Hippocampal formation (tissue), 2 donors: ENCODE results near the gene RASGRP4.
A peak's percentile ranks its signal among the peaks of the same experiment; 100 is the strongest.
"Not testable (repeated sequence)": the region's sequence is repeated elsewhere in the genome, so short reads cannot be mapped to it uniquely, and the experiment has no call there.

Experiments used
- DNase-seq, 2 donors: peaks; one replicate each; lab custom pipeline; 2025; lab: John Stamatoyannopoulos, UW

The RASGRP4 gene

GRCh38 chr19:38371081-38371480, 54.9 kb downstream of the RASGRP4 start:
- DNase-seq = no peak

- no peak for DNase-seq
Measured at GRCh38 chr19:38370299-38370698, 55.7 kb downstream of the RASGRP4 start.

GRCh38 chr19:38369584-38369983, 56.4 kb downstream of the RASGRP4 start:
- DNase-seq = no peak

- DNase-seq = no peak
Measured at GRCh38 chr19:38367041-38367440, 59.0 kb downstream of the RASGRP4 start.

GRCh38 chr19:38362946-38363688, 62.9 kb downstream of the RASGRP4 start:
- not testable (repeated sequence) for DNase-seq

- DNase-seq = no peak
Measured at GRCh38 chr19:38362076-38362945, 63.7 kb downstream of the RASGRP4 start.

GRCh38 chr19:38361633-38362075, 64.4 kb downstream of the RASGRP4 start:
- peak in 1 of 2 donors; percentile 61 for DNase-seq

- DNase-seq = no peak
Measured at GRCh38 chr19:38360839-38361631, 65.0 kb downstream of the RASGRP4 start.

- DNase-seq = no peak
Measured at GRCh38 chr19:38360351-38360750, 65.7 kb downstream of the RASGRP4 start.

GRCh38 chr19:38359242-38360021, 66.6 kb downstream of the RASGRP4 start:
- DNase-seq = no peak
